Spleen (tissue), 11 donors: ENCODE measurements around the gene DCXR. TPM values are rescaled to one million over a fixed set of nuclear protein-coding genes. Genes with fewer than 3 reads are reported as not detected.

ENCODE experiments used
- DNase-seq: peaks from one replicate; pipeline ENCODE4 v3.0.0-alpha.2; 2020
- H3K27ac ChIP-seq, 8 donors: fragments of 200-600 bp; sonication (generic) in 7 of 8; 1 replicate in 4 of 8; 2 replicates in 4 of 8; pipeline versions ENCODE4 v1.5.0 to v1.8.0; 2016 to 2021; ENCODE audit warnings: inconsistent platforms in 4 of 8, mild to moderate bottlenecking in 4 of 8, moderate library complexity in 1 of 8
- H3K27me3 ChIP-seq, 7 donors: fragments of 200-600 bp; sonication (generic) in 6 of 7; replicated peaks in 1 of 7; 1 replicate in 4 of 7; 2 replicates in 3 of 7; pipeline versions ENCODE4 v1.5.0 to v1.8.0; 2016 to 2021; ENCODE audit warnings: inconsistent platforms in 3 of 7, mild to moderate bottlenecking in 1 of 7
- H3K36me3 ChIP-seq, 6 donors: fragments of 200-600 bp; sonication (generic) in 5 of 6; 1 replicate in 4 of 6; 2 replicates in 2 of 6; pipeline versions ENCODE4 v1.5.0 to v1.8.0; 2016 to 2021; ENCODE audit warnings: inconsistent platforms in 2 of 6
- H3K4me1 ChIP-seq, 6 donors: fragments of 200-600 bp; sonication (generic) in 5 of 6; 1 replicate in 3 of 6; 2 replicates in 3 of 6; pipeline versions ENCODE4 v1.5.0 to v1.8.0; 2016 to 2021; ENCODE audit warnings: inconsistent platforms in 3 of 6
- H3K4me3 ChIP-seq, 8 donors: fragments of 200-600 bp; sonication (generic) in 7 of 8; 1 replicate in 4 of 8; 2 replicates in 4 of 8; pipeline versions ENCODE4 v1.5.0 to v1.8.0; 2016 to 2021; ENCODE audit warnings: inconsistent platforms in 4 of 8, mild to moderate bottlenecking in 4 of 8, moderate library complexity in 2 of 8
- H3K9me3 ChIP-seq, 8 donors: fragments of 200-600 bp; sonication (generic) in 7 of 8; 1 replicate in 4 of 8; 2 replicates in 4 of 8; pipeline versions ENCODE4 v1.5.0 to v1.8.0; 2016 to 2021; ENCODE audit warnings: inconsistent platforms in 4 of 8
- CTCF ChIP-seq, 11 experiments: fragments of 200-600 bp in 7 of 11; fragments of 450-650 bp in 4 of 11; sonication (generic) in 4 of 11; IDR thresholded peaks in 8 of 11; conservative IDR thresholded peaks in 3 of 11; 1 replicate in 7 of 11; 2 replicates in 4 of 11; pipeline versions ENCODE4 v1.4.0 to v1.8.0; 2016 to 2021; ENCODE audit warnings: antibody characterized with exemption in 11 of 11, inconsistent platforms in 4 of 11, mild to moderate bottlenecking in 1 of 11
- POLR2A ChIP-seq, 3 donors: fragments of 450-650 bp; IDR thresholded peaks; one replicate each; pipeline ENCODE4 v1.5.1; 2017; ENCODE audit warnings: antibody characterized with exemption in 3 of 3, mild to moderate bottlenecking in 1 of 3
- POLR2AphosphoS5 ChIP-seq, 3 donors: sonication (generic); formaldehyde crosslinking; IDR thresholded peaks; one replicate each; pipeline ENCODE4 v1.5.1; 2017; ENCODE audit warnings: antibody characterized with exemption in 3 of 3
- WGBS, 5 donors: extraction: QIAGEN DNeasy Blood & Tissue Kit in 3 of 5; methylation state at CpG; one replicate each; pipeline versions ENCODE4 v1.1.5 to v1.1.7; 2013 to 2018; 5-methylcytosine and 5-hydroxymethylcytosine counted together
- intact Hi-C: fragments of 100-400 bp; cut with DNase I; formaldehyde crosslinking; loops from one replicate; pipeline ENCODE4 v1.15.0; 2023; ENCODE audit warnings: low total_unique reads
- polyA plus RNA-seq, 3 donors: library from polyadenylated mRNA; stranded (reverse); fragments of 200-250 nt; gene quantifications; one replicate each; pipeline ENCODE4 v1.2.1, GENCODE V29; 2013
- total RNA-seq, 7 donors: library from RNA; depleted of rRNA in 3 of 7; stranded (reverse); fragments of >200 nt in 3 of 7; fragmentation: NEBNext Ultra II Directional in 4 of 7; extraction: Animal tissue kit (Norgen Biotek cat#: 25700) in 4 of 7; gene quantifications; one replicate each; pipeline versions ENCODE4 v1.1.0 to v1.2.1, GENCODE V29; 2016 to 2021
- donor health status: healthy with polysubstance abuse.
- donor health status: DM: no; HTN: no; CAD: no; lungs with moderate emphysema.
- donor health status: DM: no; HTN: no; CAD: no.
- donor health status: Bipolar disorder and iron deficiency.
- donor health status: healthy.
- donor health status: DM: no; HTN: no; CAD: no.
- donor health status: DM: yes; HTN: yes; CAD: no.

The DCXR gene
- total and polyA plus RNA-seq, 10 donors = 44.2 to 88.0 (median 61.0) TPM

GRCh38 chr17:82083533-82084359 lies 46.2 kb upstream of the DCXR start:
- no peaks in the 10 kb centered on the region for H3K9me3 ChIP-seq
- H3K4me1 ChIP-seq = peaks cover 0 to 13% (median 4%) of the 10 kb centered on the region in 6 donors
- 86 to 95% (median 91%) methylated on average over 38 to 55 of the region's 55 CpGs for WGBS, 5 donors
- H3K27ac ChIP-seq = no peak overlapping the region
- H3K36me3 ChIP-seq = peaks cover 0 to 100% (median 97%) of the 10 kb centered on the region in 6 donors
- no peaks in the 10 kb centered on the region for H3K27me3 ChIP-seq
- no peak for DNase-seq
- H3K4me3 ChIP-seq = no peak overlapping the region
- TF ChIP-seq POLR2A (IDR thresholded peaks at IDR 0.05) (no peak), POLR2AphosphoS5 (IDR thresholded peaks at IDR 0.05) (no peak), CTCF (IDR thresholded peaks at IDR 0.05 in 8 of 11, conservative IDR thresholded peaks at IDR 0.05 in 3 of 11) (no peak)
- intact Hi-C loops = no loop called here

GRCh38 chr17:82083009-82083408 lies 45.5 kb upstream of the DCXR start:
- no peak overlapping the region for H3K4me3 ChIP-seq
- peaks cover 0 to 13% (median 4%) of the 10 kb centered on the region in 6 donors for H3K4me1 ChIP-seq
- WGBS, 5 donors = 90 to 96% (median 94%) methylated on average over 11 to 24 of the region's 24 CpGs
- intact Hi-C loops = no loop called here
- no peak overlapping the region for H3K27ac ChIP-seq
- no peaks in the 10 kb centered on the region for H3K9me3 ChIP-seq
- DNase-seq = no peak
- H3K27me3 ChIP-seq = no peaks in the 10 kb centered on the region
- peaks cover 0 to 100% (median 93%) of the 10 kb centered on the region in 6 donors for H3K36me3 ChIP-seq
- TF ChIP-seq CTCF (IDR thresholded peaks at IDR 0.05 in 8 of 11, conservative IDR thresholded peaks at IDR 0.05 in 3 of 11) (no peak), POLR2AphosphoS5 (IDR thresholded peaks at IDR 0.05) (no peak), POLR2A (IDR thresholded peaks at IDR 0.05) (no peak)

- Histone ChIP-seq H3K4me3 (no peak overlapping the region), H3K4me1 (peaks cover 0 to 13% (median 4%) of the 10 kb centered on the region in 6 donors), H3K9me3 (no peaks in the 10 kb centered on the region), H3K27me3 (no peaks in the 10 kb centered on the region), H3K27ac (no peak overlapping the region), H3K36me3 (peaks cover 0 to 100% (median 88%) of the 10 kb centered on the region in 6 donors)
- no peak for TF ChIP-seq POLR2AphosphoS5 (IDR thresholded peaks at IDR 0.05)
- no peak for TF ChIP-seq CTCF (IDR thresholded peaks at IDR 0.05 in 8 of 11, conservative IDR thresholded peaks at IDR 0.05 in 3 of 11)
- no peak for TF ChIP-seq POLR2A (IDR thresholded peaks at IDR 0.05)
- 86 to 94% (median 91%) methylated on average over 7 to 19 of the region's 19 CpGs for WGBS, 5 donors
- intact Hi-C loops = no loop called here
- DNase-seq = no peak
Measured at GRCh38 chr17:82082456-82082855, 45.0 kb upstream of the DCXR start.

GRCh38 chr17:82081966-82082365 lies 44.5 kb upstream of the DCXR start:
- Histone ChIP-seq H3K36me3 (peaks cover 0 to 95% (median 83%) of the 10 kb centered on the region in 6 donors), H3K27me3 (no peaks in the 10 kb centered on the region), H3K4me1 (peaks cover 0 to 13% (median 4%) of the 10 kb centered on the region in 6 donors), H3K9me3 (no peaks in the 10 kb centered on the region), H3K4me3 (no peak overlapping the region), H3K27ac (no peak overlapping the region)
- DNase-seq = no peak
- 91 to 96% (median 93%) methylated on average over 6 to 22 of the region's 22 CpGs for WGBS, 5 donors
- TF ChIP-seq CTCF (IDR thresholded peaks at IDR 0.05 in 8 of 11, conservative IDR thresholded peaks at IDR 0.05 in 3 of 11) = no peak
- no peak for TF ChIP-seq POLR2A (IDR thresholded peaks at IDR 0.05)
- TF ChIP-seq POLR2AphosphoS5 (IDR thresholded peaks at IDR 0.05) = no peak
- intact Hi-C loops = no loop called here
